CD1c-positive myeloid dendritic cell (primary cell): ENCODE measurements around the gene SCUBE1.

ENCODE experiments used
- DNase-seq: peaks from one replicate; pipeline ENCODE4 v3.0.0-alpha.2; 2016; ENCODE audit errors: extremely low spot score

The SCUBE1 gene

GRCh38 chr22:43173976-43174720 lies 169.0 kb downstream of the SCUBE1 start:
- DNase-seq: no peak

- DNase-seq: no peak
Measured at GRCh38 chr22:43173566-43173965, 169.6 kb downstream of the SCUBE1 start.

DNA sequence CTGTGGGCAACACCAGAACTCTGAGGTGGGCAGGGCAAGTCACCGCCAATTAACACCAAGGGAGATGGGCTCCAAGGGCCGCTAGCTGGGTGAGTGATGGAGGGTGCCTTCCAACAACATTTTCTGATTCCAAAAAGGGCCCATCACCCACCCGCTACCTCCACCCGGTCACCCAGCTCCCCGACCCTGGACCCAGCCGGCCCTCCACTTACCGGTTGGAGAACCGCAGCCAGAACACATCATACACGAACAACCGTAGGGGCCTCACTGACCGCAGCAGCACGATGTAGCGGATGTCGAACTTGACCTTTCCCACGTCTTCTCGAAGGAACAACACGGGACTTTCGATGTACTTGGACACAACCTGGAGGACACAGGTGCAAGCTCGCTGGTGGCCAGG lies 171.0 kb downstream of the SCUBE1 start:
- no peak for DNase-seq

DNA sequence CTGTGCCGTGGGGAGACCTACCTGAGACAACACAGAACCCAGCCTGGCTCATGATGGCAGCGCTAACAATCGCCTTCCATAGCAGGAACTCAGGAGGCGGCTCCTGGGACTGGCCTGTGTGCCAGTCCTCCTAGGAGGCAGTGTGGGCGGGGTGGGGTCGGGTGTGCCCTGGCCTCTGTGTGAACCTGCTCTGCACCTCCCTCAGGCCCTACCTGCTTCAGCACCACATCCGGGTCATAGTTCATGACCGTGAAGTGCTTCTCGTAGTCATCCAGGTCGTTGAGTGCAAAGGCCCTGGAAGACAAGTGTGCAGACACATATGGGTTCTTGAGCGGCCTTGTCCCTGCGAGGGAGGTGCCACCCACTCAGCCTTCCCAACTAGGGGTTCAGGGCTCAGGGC lies 171.6 kb downstream of the SCUBE1 start:
- no peak for DNase-seq

DNA sequence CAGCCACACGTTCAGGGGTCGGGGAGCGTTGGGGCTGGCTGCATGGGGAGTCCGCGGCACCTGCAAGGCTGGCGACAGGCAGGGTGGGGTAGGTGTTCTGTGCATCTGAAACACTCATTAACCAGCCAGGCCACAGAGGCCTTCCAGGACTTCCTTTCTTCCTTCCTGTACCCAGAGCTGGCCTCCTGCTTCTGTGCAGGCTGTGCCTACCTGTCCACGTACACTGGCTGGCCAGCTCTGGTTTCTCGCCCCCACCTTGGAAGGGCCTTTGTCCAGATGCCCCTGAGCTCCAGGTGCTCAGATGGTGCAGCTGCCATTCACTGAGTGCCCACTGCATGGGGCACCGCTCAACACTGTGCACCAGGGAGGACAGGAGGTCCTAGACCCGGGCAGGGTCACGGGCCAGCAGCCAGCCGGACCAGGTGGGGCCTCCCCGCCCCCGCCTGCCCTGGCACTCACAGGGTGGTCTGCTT lies 172.1 kb downstream of the SCUBE1 start:
- no peak for DNase-seq

DNA sequence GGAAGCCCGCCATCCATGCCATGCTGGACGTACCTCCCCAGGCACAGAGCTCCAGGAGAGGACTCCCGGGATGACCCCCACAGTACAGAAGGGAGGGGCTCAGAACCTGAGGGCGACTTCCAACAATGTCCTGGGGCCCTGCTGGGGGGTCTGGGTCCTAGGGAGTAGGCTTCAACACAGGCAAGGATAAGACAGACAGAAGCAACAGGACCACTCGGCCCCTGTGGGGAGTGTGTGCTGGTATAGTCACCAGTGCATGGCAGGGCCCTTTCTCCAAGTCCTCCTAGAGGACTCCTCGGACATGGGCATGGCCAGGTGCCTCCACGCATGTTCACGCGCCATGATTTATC lies 173.1 kb downstream of the SCUBE1 start:
- DNase-seq: no peak

- DNase-seq: no peak
Measured at GRCh38 chr22:43169310-43170130, 173.7 kb downstream of the SCUBE1 start.

GRCh38 chr22:43168471-43169309 lies 174.5 kb downstream of the SCUBE1 start:
- no peak for DNase-seq

- DNase-seq: no peak
Measured at GRCh38 chr22:43167001-43167589, 176.1 kb downstream of the SCUBE1 start.

- no peak for DNase-seq
Measured at GRCh38 chr22:43166132-43166930, 176.8 kb downstream of the SCUBE1 start.

DNA sequence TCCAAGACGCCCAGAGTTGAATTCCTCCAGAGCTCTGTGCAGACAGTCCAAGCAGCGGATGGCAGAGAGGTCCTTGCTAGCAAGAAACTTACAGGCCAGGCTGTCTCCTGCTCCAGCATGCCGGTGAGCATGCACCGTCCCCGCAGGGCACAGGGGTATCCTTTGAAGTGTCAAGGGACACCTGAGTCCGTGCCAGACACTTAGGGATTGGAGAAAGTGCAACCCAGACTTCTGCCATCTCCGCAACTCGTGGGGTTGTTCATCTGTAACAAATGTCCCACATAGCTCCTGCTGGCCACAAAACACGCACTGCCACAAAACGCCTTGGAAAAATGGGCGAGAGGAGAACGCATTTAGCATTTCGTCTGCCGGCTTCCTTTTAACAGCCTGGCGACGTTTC lies 178.5 kb downstream of the SCUBE1 start:
- DNase-seq: no peak

GRCh38 chr22:43163241-43163795 lies 179.9 kb downstream of the SCUBE1 start:
- DNase-seq: no peak

GRCh38 chr22:43162412-43163150 lies 180.6 kb downstream of the SCUBE1 start:
- no peak for DNase-seq

GRCh38 chr22:43160497-43161126 lies 182.6 kb downstream of the SCUBE1 start:
- no peak for DNase-seq

DNA sequence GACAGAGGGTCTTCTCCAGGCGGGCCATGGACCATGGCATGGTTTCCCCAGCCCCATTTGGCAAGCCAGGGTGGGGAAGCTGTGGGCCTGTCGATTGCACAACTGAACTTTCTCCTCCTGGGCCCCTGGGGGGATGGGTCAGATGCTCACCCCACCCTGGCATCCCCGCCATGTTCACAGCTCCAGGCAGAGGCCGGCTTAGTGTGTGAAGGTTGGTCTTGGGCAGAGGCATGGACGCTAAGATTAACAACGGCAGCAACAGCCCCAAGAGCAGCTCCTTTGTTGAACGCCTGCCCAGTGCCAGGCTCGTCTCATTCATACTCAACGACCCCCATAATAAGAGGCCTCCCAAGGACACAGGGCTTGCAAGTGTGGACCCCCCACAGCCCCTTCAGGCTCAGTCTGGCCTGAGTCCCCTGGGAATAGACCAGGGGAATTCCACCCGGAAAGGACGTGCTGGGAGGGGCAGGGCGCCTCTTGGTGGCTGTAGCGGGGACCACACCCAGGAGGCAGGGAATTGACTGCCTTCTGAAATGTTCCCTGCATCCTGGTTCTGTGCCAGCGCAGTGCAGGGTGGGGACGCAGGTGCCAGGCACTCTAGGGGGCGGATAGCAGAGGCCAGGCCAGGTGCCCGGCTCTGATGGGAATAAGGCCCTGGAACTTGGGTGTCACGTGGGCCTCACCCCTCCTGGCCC lies 183.5 kb downstream of the SCUBE1 start:
- DNase-seq: no peak

GRCh38 chr22:43158778-43159483 lies 184.2 kb downstream of the SCUBE1 start:
- DNase-seq: no peak

GRCh38 chr22:43157874-43158546 lies 185.2 kb downstream of the SCUBE1 start:
- no peak for DNase-seq

DNA sequence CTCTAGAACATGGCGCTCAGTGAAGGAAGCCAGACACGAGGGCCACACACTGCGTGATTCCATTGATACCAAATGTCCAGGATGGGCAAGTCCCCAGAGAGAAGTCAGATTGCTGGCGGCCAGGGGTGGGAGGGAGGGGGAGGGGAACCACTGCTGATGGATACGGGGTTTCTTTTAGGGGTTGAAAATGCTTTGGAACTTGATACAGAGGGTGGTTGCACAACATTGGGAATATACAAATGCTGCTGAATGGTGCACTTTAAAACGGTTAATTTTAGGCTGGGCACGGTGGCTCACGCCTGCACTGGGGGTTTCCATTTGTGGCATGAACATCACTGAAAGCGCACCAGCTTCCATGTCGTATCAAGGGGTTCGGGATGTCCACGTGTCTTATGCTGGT lies 186.8 kb downstream of the SCUBE1 start:
- no peak for DNase-seq
